Kasumi-1 (cell line): ENCODE results near the gene PNISR.
A peak's percentile ranks its signal among the peaks of the same experiment; 100 is the strongest.

Experiments
- DNase-seq, 2 experiments: peaks; one replicate each; lab custom pipeline; 2025; lab: John Stamatoyannopoulos, UW

Gene PNISR

DNA sequence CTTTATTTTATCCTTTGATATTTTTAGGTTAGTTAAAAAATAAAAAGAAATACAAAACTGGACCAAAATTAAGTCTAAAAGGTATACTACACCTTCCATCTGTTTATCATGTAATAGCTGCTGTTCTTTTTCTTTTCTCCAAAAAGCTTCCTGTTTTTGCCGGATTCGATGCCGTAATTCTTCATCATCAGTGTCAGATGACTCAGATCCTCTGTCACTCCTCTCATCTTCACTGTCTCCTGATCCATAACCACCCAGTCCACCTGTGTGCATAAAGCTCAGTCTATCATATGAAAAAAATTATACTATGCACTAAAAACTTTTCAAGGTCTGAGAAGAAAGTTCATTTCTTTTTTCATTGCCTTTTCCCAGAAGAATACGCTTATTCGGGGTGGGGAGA, 22.7 kb downstream of the PNISR start:
- DNase-seq = no peak

DNA sequence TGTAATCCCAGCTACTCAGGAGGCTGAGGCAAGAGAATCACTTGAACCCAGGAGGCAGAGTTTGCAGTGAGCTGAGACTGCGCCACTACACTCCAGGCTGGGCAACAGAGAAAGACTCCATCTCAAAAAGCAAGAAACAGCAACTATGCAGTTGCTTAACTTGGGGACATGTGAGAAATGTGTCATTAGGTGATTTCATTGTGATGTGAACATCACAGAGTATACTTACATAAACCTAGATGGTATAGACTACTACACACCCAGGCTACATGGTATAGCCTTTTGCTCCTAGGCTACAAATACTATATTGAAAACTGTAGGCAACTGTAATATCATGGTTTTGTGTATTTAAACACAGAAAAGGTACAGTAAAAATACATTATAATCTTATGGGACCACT, 27.8 kb downstream of the PNISR start:
- no peak for DNase-seq

DNA sequence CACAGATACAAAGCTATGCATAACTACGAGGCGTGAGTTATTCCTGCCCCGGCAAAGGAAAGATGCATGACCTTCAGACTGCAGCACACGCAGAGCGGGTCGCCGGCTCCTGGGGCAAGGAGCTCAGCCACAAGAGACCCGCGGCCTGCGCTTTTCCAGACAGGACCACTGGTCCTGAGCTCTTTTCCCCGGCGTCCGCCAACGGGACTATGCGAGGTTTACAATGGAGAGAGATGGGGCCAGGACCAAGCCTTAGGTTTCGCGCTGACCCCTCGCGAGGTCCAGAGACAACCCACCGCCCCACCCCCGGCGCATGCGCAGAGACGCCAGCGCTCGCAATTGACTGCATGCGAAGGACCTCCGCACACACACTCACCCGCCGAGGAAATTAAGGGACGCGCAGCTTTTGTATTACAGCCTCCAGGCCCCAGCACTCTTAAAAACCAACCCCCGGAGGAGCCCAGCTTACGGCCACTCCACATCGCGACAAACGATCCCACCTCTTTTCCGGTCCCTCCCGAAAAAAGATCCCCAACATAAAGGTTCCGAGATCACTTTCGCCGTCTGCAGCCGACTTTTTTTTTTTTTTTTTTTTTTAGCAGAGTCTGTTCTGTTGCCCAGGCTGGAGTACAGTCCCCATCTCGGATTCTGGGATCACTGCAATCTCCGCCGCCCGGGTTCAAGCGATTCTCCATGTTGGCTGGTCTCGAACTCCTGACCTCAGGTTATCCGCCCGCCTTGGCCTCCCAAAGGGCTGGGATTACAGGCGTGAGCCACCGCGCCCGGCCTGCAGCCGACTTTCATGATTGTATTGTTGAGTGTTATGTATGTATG, 31.2 kb downstream of the PNISR start, which contains the start of gene COQ3:
COQ3 (minus strand) TSS at position 498 of the 834 bp plus-strand sequence; CDS start at position 482, 16 bp downstream.
- DNase-seq = peak; percentile 75 to 81

DNA sequence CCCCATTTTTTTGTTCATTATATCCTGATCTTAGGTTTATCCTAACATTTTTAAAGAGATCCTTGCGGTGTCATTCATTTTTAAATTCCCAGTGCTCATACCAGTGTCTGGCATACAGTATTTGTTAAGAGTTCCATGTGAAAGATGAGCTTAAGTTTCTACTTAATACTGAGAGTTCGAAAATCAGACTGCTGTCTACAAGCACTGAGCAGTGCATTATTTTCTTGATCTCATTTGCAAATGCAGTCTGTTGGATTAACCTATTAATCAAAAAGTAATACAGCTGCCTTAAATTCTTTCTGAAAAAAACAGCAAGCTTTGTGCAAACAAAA, 31.8 kb downstream of the PNISR start:
- DNase-seq = peak; percentile 34 to 56

DNA sequence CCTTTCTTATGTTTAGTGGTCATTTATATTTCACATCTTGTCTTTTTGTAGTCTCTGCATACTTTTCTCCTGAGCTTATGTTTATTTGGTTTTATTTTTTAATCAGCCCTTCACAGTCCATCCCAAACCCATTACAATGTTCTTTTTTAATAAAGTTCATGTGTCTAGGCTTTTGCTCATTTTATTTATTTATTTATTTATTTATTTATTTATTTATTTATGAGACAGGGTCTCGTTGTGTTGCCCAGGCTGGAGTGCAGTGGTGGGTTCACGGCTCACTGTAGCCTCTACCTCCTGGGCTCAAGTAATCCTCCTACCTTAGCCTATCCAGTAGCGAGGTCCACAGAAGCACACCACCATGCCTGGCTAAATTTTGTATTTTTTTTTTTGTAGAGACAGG, 34.2 kb downstream of the PNISR start:
- DNase-seq = no peak

DNA sequence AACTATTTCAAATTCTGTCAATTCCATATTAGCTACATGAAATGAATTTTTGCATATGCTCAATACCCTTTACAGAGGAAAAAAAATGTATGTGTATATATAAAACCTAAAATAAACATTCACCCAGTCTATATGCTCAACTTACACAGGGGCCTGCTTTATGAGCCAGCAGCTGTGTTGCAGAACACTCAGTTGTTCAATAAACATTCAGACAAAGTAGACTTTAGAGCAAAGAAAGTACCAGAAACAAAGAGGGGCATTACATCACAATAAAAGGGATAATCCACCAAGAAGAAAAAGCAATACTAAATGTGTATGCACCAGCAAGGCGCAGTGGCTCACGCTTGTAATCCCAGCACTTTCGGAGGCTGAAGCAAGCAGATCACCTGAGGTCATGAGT, 40.6 kb downstream of the PNISR start:
- no peak for DNase-seq

DNA sequence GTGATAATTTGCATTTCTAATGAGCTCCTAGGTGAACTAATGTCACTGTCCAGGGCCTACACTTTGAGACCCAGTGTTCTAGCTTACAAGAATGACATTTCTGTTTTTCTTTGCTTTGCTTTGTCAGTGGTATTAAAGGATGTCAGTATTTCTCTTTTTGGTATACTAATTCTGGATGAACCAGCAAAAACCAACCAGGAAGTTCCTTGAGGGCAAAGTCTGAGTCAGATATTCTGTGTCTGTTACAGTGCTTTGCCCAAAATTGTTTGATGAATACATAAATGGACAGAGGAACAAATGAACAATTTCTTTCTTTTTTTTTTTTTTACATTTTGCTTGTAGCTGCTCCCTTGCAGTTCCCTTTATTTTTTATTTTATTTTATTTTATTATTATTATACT, 46.5 kb downstream of the PNISR start:
- DNase-seq = peak; percentile 2 to 34

DNA sequence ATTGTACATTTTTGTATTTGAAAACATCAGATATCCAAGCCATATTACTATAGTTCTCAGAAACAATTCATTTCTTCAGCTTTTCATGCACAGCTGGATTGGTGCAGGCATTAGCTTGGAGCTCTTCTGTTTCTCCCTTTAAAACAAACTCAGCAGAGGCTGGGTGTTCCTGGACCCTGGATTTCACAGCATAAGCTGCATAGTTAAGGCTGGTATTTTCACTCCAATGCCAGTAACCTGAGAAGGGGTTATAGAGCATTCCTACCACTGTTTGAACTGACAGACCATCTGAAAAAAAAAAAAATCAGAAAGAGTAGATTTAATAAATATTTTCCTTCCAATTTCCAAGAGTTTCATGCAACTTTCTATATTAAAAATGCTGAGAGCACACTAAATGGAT, 55.6 kb downstream of the PNISR start:
- no peak for DNase-seq

DNA sequence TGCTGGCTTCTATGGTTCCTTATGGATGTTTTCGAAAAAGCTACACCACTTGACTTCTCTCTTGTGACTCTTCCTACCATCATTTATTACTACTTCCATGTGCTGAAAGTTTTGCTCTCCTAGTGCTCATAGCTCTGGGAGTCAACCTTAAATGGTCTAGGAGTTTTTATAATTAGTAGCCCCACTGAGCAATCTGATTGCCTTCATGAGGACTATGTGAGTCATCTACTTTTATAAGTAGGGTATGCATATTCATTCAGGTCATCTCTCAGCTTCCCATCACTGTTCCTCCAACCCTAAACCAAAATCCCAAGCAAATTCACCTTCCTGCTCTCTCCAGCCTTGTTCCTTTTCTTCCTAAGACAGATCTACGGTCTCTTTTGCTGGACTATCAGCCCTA, 58.3 kb downstream of the PNISR start:
- DNase-seq = no peak

DNA sequence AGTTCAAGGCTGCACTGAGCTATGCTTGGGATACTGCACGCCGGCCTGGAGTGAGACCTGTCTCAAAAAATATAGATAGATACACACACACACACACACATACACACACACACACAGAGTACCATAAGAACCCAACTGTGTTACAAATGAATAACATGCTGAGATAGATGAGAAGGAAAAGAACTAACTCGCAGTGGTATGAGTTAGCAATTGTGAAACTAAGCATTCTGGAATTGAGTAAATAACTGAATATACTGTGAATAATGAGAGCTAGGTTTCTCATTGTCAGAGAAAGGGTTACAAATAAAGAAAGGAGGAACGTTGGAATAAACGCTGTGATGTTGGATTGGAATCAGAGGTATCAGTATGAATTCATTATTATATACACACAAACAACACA, 61.1 kb downstream of the PNISR start:
- no peak for DNase-seq

DNA sequence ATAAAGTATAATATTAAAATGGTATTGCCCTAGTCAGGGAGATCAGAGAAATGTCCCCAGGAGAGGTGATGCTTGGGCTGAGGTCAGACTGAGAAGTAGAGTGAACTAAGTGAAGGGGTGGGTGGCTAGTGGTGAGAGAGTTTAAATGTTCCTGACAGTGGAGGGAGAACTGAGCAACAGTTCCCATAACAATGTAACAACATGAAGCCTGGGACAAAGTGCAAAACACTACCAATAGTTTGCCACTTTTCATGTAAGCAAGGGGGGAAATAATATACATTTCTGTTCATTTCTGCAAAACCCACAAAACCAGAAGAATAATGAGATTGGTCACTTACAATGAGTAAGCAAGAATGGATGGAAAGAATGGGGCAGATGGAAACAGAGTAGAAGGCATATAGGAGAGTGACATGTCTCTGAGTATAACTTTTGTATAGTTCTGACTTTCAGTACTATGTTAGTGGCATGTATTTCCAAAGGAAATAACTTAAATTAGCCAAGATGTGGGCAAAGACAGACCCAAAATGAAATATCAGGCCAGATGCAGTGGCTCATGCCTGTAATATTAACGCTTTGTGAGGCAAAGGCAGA, 62.3 kb downstream of the PNISR start:
- DNase-seq = no peak

DNA sequence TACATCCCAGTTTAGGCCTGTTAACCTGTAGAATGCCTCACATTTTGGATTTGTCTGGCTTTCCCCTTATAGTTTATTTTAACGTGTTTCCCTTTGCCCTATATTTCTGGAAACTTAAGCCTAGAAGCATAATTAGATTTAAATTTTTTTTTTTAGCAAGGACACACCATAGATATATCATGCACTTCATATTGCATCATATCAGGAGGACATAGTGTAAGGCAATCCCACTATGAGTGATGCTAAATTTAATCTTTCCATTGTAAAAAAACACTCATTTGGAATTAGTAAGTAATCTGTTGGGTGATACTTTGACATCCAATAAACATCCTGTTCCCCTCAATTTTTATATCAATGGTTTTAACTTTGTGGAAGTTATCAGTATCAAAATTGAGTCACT, 65.3 kb downstream of the PNISR start:
- DNase-seq = no peak

DNA sequence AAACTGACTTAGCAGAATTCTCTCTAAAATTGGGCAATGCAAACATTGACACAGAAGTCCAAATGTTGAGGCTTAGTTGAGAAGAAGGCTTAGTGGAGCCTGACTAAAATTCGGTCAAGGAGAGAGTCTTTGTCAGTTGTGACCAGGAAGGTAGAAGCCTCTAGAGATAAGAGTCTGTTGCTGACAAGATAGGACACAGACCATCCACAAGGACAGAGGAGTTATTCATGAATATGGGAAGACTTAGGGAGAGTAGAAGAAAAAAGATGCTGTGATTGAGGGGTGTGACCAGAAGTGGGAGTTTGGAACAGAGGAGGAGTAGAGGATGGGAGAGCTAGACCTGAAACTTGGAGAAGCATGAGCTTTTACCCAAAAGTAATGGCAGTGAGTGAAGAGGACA, 68.5 kb downstream of the PNISR start:
- no peak for DNase-seq

DNA sequence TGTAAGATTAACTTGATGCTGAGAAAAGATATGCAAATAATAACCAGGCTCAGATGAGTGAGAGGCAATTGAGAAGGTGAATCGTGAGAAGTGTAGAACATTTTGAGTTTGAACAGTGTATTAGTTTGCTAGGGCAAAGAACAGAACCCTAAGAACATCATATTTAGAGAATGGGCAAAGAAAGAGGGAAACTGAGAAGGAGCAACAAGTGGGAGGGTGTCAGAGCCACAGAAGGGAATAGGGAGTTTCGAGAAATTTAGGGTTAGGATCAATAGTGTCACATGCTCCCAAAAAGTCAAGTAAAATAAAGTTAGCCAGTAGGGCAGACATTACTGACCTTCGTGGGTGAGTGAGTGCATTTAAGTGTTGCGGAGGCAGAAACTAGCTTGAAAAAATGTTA, 70.1 kb downstream of the PNISR start:
- no peak for DNase-seq

DNA sequence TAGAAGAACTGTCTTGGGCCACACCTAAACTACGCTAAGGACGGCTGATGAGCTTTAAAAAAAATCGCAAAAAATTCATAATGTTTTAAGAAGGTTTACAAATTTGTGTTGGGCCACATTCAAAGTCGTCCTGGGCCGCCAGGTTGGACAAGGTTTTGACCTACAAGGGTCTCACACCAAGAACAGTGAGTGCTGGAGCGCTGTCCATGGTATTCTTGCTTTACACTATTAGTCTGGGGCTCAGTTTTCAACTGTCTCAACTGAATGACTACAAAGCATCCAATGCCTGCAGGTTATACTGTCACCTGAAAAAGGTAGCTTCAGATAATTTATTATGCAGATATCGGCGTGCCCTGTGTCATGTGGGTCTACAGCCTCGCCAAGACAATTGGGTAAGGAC, 72.0 kb downstream of the PNISR start:
- peak in 1 of 2 experiments; percentile 28 for DNase-seq

DNA sequence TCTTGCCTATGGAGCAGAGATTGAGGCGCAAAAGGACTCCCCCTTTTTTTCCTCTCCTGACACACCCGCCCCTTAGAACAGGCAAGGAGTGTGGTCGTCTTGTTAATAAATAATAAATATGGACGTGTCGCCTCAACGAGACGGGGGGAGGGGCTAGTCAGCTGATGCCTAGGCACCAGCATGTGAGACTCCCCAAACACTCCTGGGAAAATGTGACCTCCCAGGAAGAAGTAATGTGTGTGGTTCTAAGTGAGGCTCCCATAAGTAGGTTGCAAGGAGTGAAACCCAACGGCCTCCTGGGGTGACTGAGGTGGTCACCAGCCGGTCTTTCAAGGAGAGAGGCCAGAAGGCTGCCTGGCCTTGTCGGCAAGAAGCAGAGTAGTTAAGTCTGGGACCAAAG, 74.5 kb downstream of the PNISR start:
- DNase-seq = no peak

DNA sequence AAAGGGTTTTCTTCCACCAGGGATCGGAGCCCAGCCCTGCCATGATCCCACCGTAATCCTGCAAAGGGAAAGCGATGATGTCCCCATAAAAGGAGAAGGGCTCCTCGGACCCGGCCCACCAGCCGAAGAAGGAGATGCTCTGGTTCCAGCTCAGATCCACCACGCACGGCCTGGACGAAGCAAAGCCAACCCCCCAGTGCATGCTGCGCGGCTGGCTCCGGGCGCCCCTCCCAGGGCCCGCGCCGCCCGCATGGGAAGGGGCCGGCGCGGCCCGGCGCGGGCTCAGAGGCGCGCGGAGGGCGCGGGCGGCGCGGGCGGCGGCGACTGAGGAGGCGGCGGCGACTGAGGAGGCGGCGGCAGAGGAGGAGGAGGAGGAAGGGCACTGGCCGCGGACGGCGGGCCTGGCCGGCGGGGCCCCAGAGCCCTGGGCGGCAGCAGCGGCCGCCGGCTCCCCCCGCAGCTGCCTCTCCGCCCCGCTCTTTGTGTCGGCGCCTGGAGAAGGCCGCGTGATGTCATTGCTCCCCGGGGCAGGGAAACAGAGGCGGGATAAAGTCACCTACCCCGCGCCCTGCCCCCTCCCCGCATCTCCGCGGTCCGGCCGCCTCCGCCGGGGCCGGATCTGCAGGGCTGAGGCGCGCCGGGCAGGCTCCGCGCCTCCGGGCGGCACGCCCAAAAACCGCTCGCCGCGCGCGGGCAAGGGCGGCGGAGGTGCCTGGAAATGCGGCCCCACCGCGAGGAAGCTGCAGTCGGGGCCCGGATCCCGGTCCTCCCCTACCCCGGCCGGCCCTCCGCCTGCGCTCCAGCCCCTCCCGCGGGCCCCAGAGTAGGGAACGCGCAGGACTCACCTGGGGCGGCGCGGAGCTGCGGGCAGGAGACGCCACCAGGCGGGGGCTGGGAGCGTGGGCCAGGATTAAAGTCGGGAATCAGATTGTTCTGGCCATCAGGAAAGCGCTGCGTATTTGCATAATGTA, 75.7 kb downstream of the PNISR start, which contains the start of gene FAXC:
FAXC (minus strand) TSS at position 504 of the 971 bp plus-strand sequence; CDS start at position 202, 302 bp downstream.
- DNase-seq = no peak

DNA sequence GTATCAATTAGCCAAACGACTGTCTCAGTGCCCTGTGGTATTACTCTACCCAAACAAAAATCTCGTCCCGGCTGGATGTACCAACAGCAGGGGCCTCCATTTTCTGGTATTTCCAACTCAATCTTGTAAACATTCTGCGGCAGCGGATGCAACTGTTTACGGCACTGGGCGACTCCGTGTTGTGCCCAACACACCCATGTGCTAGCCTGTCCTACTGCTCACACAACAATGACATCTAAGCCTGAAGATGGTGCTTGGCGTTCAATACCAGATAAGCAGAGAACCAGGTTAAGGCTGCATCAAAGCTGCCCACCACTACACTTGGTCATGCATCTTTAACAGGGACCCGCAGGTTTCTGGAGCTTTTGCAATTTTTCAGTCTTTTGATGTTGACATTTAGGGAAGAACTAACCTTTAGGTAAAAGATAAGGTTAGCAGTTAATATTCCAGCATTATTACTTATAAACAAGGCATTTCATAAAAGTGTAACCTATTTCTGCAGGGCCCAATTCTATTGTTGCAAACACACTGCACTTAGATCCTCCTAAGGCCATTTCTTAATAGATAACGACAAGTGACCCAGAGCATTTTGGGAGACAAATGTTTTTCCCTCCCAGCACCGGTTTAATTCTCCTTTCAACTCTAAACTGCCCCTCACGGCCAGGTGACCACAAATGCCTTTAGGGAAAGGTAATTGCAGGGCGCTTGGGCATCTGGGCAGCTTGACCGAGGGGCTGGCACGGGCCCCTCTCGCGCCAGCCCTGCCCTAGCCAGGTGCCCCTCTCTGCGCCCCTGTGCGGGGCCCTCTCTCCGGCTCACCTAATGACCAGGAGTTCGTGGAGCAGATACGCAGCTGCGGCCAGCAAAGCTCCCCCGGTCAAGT, 76.6 kb downstream of the PNISR start:
- DNase-seq = no peak
